HEK293 (cell line): ENCODE results near the gene STAMBPL1.

ENCODE experiments used
- CTCF ChIA-PET: fragments of 350-600 bp; formaldehyde crosslinking; extraction: SDS; loops from one replicate; lab custom pipeline; 2021; ENCODE audit warnings: antibody characterized with exemption; lab: Yijun Ruan, JAX
- POLR2A ChIA-PET: fragments of 300-600 bp; formaldehyde crosslinking; extraction: SDS; loops from one replicate; lab custom pipeline; 2020; ENCODE audit warnings: antibody characterized with exemption, inconsistent platforms; lab: Yijun Ruan, JAX
- H3K27ac ChIP-seq: fragments of 200-500 bp; sonication (Bioruptor generic); 2 replicates; pipeline ENCODE4 v1.5.1; 2014; ENCODE audit warnings: low read depth, low read length, control low read depth, inconsistent platforms; ENCODE audit errors: extremely low read depth
- H3K36me3 ChIP-seq, 2 experiments: fragments of 200-500 bp in 1 of 2; sonication (Bioruptor generic) in 1 of 2; 1 replicate in 1 of 2; 2 replicates in 1 of 2; pipeline ENCODE4 v1.5.1; 2014 to 2017; ENCODE audit warnings: inconsistent platforms in 2 of 2, low read length in 2 of 2; ENCODE audit not compliant: control insufficient read depth in 2 of 2, insufficient read depth in 1 of 2
- H3K4me1 ChIP-seq: fragments of 200-500 bp; sonication (Bioruptor generic); 2 replicates; pipeline ENCODE4 v1.5.1; 2014; ENCODE audit warnings: mild to moderate bottlenecking, low read length, inconsistent platforms; ENCODE audit not compliant: control insufficient read depth, insufficient read depth
- H3K4me3 ChIP-seq: 2 replicates; pipeline ENCODE4 v1.5.1; 2011; ENCODE audit warnings: low read depth, mild to moderate bottlenecking, control low read depth, low read length, moderate library complexity
- H3K9me3 ChIP-seq: fragments of 200-500 bp; sonication (Bioruptor generic); 2 replicates; pipeline ENCODE4 v1.5.1; 2014; ENCODE audit warnings: low read depth, low read length, inconsistent platforms; ENCODE audit not compliant: control insufficient read depth, insufficient read depth
- HIC1 ChIP-seq: fragments of 450-650 bp; formaldehyde crosslinking; IDR thresholded peaks from 2 replicates; pipeline ENCODE4 v1.5.1; 2016; ENCODE audit warnings: missing biosample characterization, missing genetic modification characterization
- SCRT1 ChIP-seq: fragments of 450-650 bp; formaldehyde crosslinking; IDR thresholded peaks from 2 replicates; pipeline ENCODE4 v1.5.1; 2016; ENCODE audit warnings: missing biosample characterization, missing genetic modification characterization, borderline replicate concordance
- SCRT2 ChIP-seq: fragments of 450-650 bp; formaldehyde crosslinking; IDR thresholded peaks from 2 replicates; pipeline ENCODE4 v1.5.1; 2016; ENCODE audit warnings: missing biosample characterization, missing genetic modification characterization
- SP7 ChIP-seq: fragments of 450-650 bp; formaldehyde crosslinking; IDR thresholded peaks from 2 replicates; pipeline ENCODE4 v1.5.1; 2016; ENCODE audit warnings: missing biosample characterization, missing genetic modification characterization
- WT1 ChIP-seq: fragments of 450-650 bp; formaldehyde crosslinking; IDR thresholded peaks from 2 replicates; pipeline ENCODE4 v1.5.1; 2016; ENCODE audit warnings: missing biosample characterization, missing genetic modification characterization
- ZFP3 ChIP-seq: fragments of 450-650 bp; formaldehyde crosslinking; IDR thresholded peaks from 2 replicates; pipeline ENCODE4 v1.5.1; 2016; ENCODE audit warnings: low read depth, missing biosample characterization, missing genetic modification characterization
- ZNF140 ChIP-seq: fragments of 450-650 bp; formaldehyde crosslinking; IDR thresholded peaks from 2 replicates; pipeline ENCODE4 v1.5.1; 2016; ENCODE audit warnings: missing biosample characterization, missing genetic modification characterization
- ZNF174 ChIP-seq: fragments of 450-650 bp; formaldehyde crosslinking; IDR thresholded peaks from 2 replicates; pipeline ENCODE4 v1.5.0; 2017; ENCODE audit warnings: missing biosample characterization, mild to moderate bottlenecking, missing genetic modification characterization
- ZNF274 ChIP-seq, 2 experiments: fragments of 200-500 bp in 1 of 2; fragments of 450-650 bp in 1 of 2; sonication (Bioruptor generic) in 1 of 2; formaldehyde crosslinking in 1 of 2; IDR thresholded peaks; 2 replicates each; pipeline versions ENCODE4 v1.5.1 to v1.6.1; 2014 to 2016; ENCODE audit warnings: borderline replicate concordance in 1 of 2, inconsistent platforms in 1 of 2, low read length in 1 of 2, missing biosample characterization in 1 of 2, missing genetic modification characterization in 1 of 2
- ZNF747 ChIP-seq: fragments of 450-650 bp; formaldehyde crosslinking; IDR thresholded peaks from 2 replicates; pipeline ENCODE4 v1.5.1; 2016; ENCODE audit warnings: missing biosample characterization, missing genetic modification characterization
- TF ChIP-seq, protein P1 (sequence below): fragments of 450-650 bp; formaldehyde crosslinking; IDR thresholded peaks from 2 replicates; pipeline ENCODE4 v1.5.1; 2016; ENCODE audit warnings: missing biosample characterization, missing genetic modification characterization, borderline replicate concordance
- TF ChIP-seq, protein P2 (sequence below): fragments of 450-650 bp; formaldehyde crosslinking; IDR thresholded peaks from 2 replicates; pipeline ENCODE4 v1.5.1; 2016; ENCODE audit warnings: missing biosample characterization, missing genetic modification characterization
- TF ChIP-seq, protein P3 (sequence below): fragments of 450-650 bp; formaldehyde crosslinking; IDR thresholded peaks from 2 replicates; pipeline ENCODE4 v1.5.1; 2016; ENCODE audit warnings: missing biosample characterization, missing genetic modification characterization
- TF ChIP-seq, protein P4 (sequence below): fragments of 450-650 bp; formaldehyde crosslinking; IDR thresholded peaks from 2 replicates; pipeline ENCODE4 v1.5.1; 2016; ENCODE audit warnings: missing biosample characterization, missing genetic modification characterization

Gene STAMBPL1

GRCh38 chr10:88875081-88875480, 5.0 kb upstream of the STAMBPL1 start:
- H3K9me3 ChIP-seq: no peaks in the 10 kb centered on the region
- ChIA-PET CTCF (no interaction called here), POLR2A (no interaction called here)
- no peaks in the 10 kb centered on the region for H3K4me1 ChIP-seq
- no peak overlapping the region for H3K4me3 ChIP-seq
- TF ChIP-seq HIC1 (tag by site-specific recombination) (no peak), ZNF174 (tag by site-specific recombination) (no peak), SP7 (tag by site-specific recombination) (no peak), ZNF747 (tag by site-specific recombination) (no peak), ZNF140 (tag by site-specific recombination) (no peak), SCRT2 (no peak)
- TF ChIP-seq, protein P1, sequence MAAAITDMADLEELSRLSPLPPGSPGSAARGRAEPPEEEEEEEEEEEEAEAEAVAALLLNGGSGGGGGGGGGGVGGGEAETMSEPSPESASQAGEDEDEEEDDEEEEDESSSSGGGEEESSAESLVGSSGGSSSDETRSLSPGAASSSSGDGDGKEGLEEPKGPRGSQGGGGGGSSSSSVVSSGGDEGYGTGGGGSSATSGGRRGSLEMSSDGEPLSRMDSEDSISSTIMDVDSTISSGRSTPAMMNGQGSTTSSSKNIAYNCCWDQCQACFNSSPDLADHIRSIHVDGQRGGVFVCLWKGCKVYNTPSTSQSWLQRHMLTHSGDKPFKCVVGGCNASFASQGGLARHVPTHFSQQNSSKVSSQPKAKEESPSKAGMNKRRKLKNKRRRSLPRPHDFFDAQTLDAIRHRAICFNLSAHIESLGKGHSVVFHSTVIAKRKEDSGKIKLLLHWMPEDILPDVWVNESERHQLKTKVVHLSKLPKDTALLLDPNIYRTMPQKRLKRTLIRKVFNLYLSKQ (tag by site-specific recombination): no peak
- TF ChIP-seq, protein P2, sequence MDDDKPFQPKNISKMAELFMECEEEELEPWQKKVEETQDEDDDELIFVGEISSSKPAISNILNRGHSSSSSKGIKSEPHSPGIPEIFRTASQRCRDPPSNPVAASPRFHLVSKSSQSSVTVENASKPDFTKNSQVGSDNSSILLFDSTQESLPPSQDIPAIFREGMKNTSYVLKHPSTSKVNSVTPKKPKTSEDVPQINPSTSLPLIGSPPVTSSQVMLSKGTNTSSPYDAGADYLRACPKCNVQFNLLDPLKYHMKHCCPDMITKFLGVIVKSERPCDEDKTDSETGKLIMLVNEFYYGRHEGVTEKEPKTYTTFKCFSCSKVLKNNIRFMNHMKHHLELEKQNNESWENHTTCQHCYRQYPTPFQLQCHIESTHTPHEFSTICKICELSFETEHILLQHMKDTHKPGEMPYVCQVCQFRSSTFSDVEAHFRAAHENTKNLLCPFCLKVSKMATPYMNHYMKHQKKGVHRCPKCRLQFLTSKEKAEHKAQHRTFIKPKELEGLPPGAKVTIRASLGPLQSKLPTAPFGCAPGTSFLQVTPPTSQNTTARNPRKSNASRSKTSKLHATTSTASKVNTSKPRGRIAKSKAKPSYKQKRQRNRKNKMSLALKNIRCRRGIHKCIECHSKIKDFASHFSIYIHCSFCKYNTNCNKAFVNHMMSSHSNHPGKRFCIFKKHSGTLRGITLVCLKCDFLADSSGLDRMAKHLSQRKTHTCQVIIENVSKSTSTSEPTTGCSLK: no peak
- TF ChIP-seq, protein P3, sequence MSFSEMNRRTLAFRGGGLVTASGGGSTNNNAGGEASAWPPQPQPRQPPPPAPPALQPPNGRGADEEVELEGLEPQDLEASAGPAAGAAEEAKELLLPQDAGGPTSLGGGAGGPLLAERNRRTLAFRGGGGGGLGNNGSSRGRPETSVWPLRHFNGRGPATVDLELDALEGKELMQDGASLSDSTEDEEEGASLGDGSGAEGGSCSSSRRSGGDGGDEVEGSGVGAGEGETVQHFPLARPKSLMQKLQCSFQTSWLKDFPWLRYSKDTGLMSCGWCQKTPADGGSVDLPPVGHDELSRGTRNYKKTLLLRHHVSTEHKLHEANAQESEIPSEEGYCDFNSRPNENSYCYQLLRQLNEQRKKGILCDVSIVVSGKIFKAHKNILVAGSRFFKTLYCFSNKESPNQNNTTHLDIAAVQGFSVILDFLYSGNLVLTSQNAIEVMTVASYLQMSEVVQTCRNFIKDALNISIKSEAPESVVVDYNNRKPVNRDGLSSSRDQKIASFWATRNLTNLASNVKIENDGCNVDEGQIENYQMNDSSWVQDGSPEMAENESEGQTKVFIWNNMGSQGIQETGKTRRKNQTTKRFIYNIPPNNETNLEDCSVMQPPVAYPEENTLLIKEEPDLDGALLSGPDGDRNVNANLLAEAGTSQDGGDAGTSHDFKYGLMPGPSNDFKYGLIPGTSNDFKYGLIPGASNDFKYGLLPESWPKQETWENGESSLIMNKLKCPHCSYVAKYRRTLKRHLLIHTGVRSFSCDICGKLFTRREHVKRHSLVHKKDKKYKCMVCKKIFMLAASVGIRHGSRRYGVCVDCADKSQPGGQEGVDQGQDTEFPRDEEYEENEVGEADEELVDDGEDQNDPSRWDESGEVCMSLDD (tag by site-specific recombination): no peak
- no peak overlapping the region for H3K27ac ChIP-seq
- no peaks in the 10 kb centered on the region for H3K36me3 ChIP-seq

DNA sequence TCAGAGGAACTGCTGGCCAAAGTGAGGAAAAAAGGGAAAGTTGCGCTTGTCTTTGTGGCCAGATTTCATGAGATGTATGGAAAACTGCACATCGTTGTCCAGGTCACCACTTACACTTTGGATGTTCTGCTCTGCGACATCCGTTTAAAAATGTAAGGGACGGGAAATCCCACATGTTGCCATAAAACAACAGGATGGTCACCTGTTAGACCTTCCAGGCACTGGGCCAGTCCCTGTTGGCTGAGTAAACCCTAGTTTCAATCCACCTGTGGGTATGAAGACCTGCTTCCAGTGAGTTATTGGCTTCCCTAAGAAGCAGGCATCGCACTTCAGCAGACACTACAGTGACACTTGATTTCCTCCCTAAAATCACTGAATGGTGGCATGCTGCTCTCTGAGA, 2.7 kb upstream of the STAMBPL1 start:
- POLR2A ChIA-PET: no interaction called here
- Histone ChIP-seq H3K27ac (no peak overlapping the region), H3K9me3 (no peaks in the 10 kb centered on the region), H3K36me3 (no peaks in the 10 kb centered on the region), H3K4me3 (no peak overlapping the region), H3K4me1 (peaks cover 8% of the 10 kb centered on the region; the same call in 1 of the 2 replicates)
- CTCF ChIA-PET: interaction anchor here (1.0 to 1.5 kb wide), 2 partner anchors 57 to 341 kb away, joined by 3 to 4 read pairs; no protein-coding TSS in a partner anchor
- no peak for TF ChIP-seq ZNF274 (IDR thresholded peaks at IDR 0.05; ENCODE audit: low read length)
- TF ChIP-seq ZNF274 (tag by site-specific recombination; IDR thresholded peaks at IDR 0.05; ENCODE audit: borderline replicate concordance): 0 out of 2 replicates have a peak, but pooled peaks have one; percentile 82
- no peak for TF ChIP-seq ZFP3 (tag by site-specific recombination)
- peak; percentile 70 for TF ChIP-seq SCRT2
- peak; percentile 89 for TF ChIP-seq SCRT1 (tag by site-specific recombination)
- no peak for TF ChIP-seq WT1 (tag by site-specific recombination)
- TF ChIP-seq, protein P4, sequence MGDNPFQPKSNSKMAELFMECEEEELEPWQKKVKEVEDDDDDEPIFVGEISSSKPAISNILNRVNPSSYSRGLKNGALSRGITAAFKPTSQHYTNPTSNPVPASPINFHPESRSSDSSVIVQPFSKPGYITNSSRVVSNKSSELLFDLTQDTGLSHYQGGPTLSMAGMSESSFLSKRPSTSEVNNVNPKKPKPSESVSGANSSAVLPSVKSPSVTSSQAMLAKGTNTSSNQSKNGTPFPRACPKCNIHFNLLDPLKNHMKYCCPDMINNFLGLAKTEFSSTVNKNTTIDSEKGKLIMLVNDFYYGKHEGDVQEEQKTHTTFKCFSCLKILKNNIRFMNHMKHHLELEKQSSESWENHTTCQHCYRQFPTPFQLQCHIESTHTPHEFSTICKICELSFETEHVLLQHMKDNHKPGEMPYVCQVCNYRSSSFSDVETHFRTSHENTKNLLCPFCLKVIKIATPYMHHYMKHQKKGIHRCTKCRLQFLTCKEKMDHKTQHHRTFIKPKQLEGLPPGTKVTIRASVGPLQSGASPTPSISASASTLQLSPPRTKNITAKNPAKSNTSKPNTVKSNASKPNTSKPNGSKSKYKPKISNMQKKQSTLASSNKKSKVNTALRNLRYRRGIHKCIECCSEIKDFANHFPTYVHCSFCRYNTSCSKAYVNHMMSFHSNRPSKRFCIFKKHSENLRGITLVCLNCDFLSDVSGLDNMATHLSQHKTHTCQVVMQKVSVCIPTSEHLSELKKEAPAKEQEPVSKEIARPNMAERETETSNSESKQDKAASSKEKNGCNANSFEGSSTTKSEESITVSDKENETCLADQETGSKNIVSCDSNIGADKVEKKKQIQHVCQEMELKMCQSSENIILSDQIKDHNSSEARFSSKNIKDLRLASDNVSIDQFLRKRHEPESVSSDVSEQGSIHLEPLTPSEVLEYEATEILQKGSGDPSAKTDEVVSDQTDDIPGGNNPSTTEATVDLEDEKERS: no peak
